Cardiac septum (tissue), 1 donor: Measurements from ENCODE around the gene PITRM1. TPM values are rescaled to one million over a fixed set of nuclear protein-coding genes. Genes with fewer than 3 reads are reported as not detected.
"Not testable (repeated sequence)": the region's sequence is repeated elsewhere in the genome, so short reads cannot be mapped to it uniquely, and the experiment has no call there.

Experiments
- DNase-seq: peaks from one replicate; pipeline ENCODE4 v3.0.0-alpha.2; 2020; ENCODE audit warnings: low spot score
- intact Hi-C: fragments of 100-400 bp; cut with DNase I; formaldehyde crosslinking; loops from one replicate; pipeline ENCODE4 v1.14.0; 2022
- total RNA-seq: library from RNA; stranded (reverse); fragmentation: NEBNext Ultra II Directional; extraction: Animal tissue kit (Norgen Biotek cat#: 25700); gene quantifications from one replicate; pipeline ENCODE4 v1.2.1, GENCODE V29; 2021
- donor health status: DM: no; HTN: no; CAD: no.

The PITRM1 gene
- total RNA-seq, 1 donor from 2014 or later: 85.3 TPM

GRCh38 chr10:3110782-3111620 is 61.6 kb downstream of the PITRM1 start:
- DNase-seq: no peak
- intact Hi-C loops: no loop called here

GRCh38 chr10:3109633-3110032 is 62.9 kb downstream of the PITRM1 start:
- DNase-seq: no peak
- intact Hi-C loops: no loop called here

GRCh38 chr10:3109196-3109595 is 63.4 kb downstream of the PITRM1 start:
- intact Hi-C loops: no loop called here
- DNase-seq: no peak

GRCh38 chr10:3108575-3109105 is 63.9 kb downstream of the PITRM1 start:
- intact Hi-C loops: no loop called here
- DNase-seq: no peak

GRCh38 chr10:3108033-3108432 is 64.5 kb downstream of the PITRM1 start:
- intact Hi-C loops: no loop called here

GRCh38 chr10:3107426-3107961 is 65.1 kb downstream of the PITRM1 start:
- intact Hi-C loops: loop anchor here (1.0 kb wide), 1 partner anchor 40 kb away; the partner anchor contains the start of gene PFKP
- DNase-seq: peak; percentile 86

More at GRCh38 chr10:3108033-3108432, 64.5 kb downstream of the PITRM1 start:
- no peak for DNase-seq

GRCh38 chr10:3106928-3107425 is 65.6 kb downstream of the PITRM1 start:
- DNase-seq: no peak
- intact Hi-C loops: loop anchor here (1.0 kb wide), 1 partner anchor 40 kb away; the partner anchor contains the start of gene PFKP

- DNase-seq, intact Hi-C loops: not testable (repeated sequence)
Measured at GRCh38 chr10:3106328-3106727, 66.3 kb downstream of the PITRM1 start.

GRCh38 chr10:3105905-3106304 is 66.7 kb downstream of the PITRM1 start:
- no peak for DNase-seq
- intact Hi-C loops: no loop called here

- no peak for DNase-seq
- intact Hi-C loops: no loop called here
Measured at GRCh38 chr10:3105166-3105565, 67.4 kb downstream of the PITRM1 start.

GRCh38 chr10:3104251-3104918 is 68.2 kb downstream of the PITRM1 start:
- intact Hi-C loops: no loop called here
- DNase-seq: no peak

GRCh38 chr10:3103646-3104045 is 68.9 kb downstream of the PITRM1 start:
- no peak for DNase-seq

GRCh38 chr10:3102720-3103427 is 69.7 kb downstream of the PITRM1 start:
- intact Hi-C loops: no loop called here
- no peak for DNase-seq

More at GRCh38 chr10:3103646-3104045, 68.9 kb downstream of the PITRM1 start:
- intact Hi-C loops: no loop called here

- no peak for DNase-seq
- intact Hi-C loops: no loop called here
Measured at GRCh38 chr10:3100856-3101640, 71.5 kb downstream of the PITRM1 start.

GRCh38 chr10:3100093-3100792 is 72.3 kb downstream of the PITRM1 start:
- DNase-seq: no peak
- intact Hi-C loops: no loop called here

GRCh38 chr10:3099291-3100092 is 73.1 kb downstream of the PITRM1 start:
- intact Hi-C loops: no loop called here
- DNase-seq: no peak

GRCh38 chr10:3098689-3099088 is 73.9 kb downstream of the PITRM1 start:
- intact Hi-C loops: no loop called here
- DNase-seq: no peak
